GM04504 (cell line): ENCODE measurements around the gene BRPF3.

Experiments
- DNase-seq: peaks from one replicate; pipeline ENCODE4 v3.0.0-alpha.2; 2012; ENCODE audit warnings: low read depth

BRPF3 gene

DNA sequence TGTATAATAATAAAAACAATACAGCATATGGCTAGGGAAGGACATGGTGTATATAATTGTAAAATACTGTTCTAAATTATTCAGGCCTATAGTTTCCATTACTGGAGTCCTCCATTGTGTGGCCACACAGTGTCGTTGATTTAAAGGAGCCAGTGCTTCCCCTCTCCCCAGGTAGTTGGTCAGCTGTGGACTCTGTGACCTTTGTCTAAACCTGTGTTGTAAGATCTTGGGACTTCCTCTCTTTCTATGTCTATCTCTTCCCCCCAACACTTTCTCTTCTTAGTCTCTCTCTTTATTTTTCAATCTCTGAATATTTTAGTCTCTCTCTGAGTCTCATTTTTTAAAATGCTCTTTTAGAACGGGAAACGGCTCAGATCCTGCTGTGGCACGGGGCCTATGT lies 35.6 kb downstream of the BRPF3 start:
- no peak for DNase-seq

DNA sequence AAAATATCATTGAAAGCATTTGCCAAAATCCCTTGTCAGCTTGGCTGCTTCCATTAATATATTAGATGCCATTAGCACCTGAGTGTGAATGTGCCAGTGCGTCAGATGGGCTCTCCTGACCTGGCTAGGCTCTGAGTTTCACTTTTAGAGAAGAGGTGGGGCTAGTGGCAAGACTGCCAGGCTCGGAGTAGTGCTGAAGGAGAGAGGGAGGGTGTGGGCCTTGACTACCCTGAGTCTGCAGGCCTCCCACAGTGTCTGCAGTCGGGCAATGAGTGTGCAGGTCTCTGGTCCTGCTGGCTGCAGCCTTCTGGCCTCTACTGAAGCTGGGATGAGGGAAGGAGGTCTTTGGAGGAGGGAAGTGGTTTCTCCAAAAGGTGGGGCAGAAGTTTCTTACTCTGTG lies 38.8 kb downstream of the BRPF3 start:
- no peak for DNase-seq

- DNase-seq: no peak
These were observed 39.3 kb downstream of the BRPF3 start for GRCh38 chr6:36235862-36236261.

DNA sequence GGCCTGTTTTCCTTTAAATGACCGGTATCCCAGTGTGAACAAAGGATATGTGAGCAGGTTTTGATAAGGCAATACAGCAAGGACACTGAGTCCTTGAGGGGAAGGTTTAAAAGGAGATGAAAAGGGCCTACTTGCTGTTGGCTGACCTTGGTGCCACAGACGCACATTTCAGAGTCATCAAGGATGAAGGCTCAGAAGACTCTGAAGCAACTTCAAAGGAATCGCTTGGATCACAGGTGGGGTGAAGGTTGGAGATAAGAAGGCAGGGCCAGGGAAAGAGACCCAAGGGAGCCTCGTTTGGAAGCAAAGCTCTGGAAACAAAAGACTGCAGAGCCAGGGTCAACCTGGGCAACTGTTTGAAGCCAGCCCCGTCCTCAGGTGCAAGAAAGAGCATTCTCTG lies 43.2 kb downstream of the BRPF3 start:
- no peak for DNase-seq

DNA sequence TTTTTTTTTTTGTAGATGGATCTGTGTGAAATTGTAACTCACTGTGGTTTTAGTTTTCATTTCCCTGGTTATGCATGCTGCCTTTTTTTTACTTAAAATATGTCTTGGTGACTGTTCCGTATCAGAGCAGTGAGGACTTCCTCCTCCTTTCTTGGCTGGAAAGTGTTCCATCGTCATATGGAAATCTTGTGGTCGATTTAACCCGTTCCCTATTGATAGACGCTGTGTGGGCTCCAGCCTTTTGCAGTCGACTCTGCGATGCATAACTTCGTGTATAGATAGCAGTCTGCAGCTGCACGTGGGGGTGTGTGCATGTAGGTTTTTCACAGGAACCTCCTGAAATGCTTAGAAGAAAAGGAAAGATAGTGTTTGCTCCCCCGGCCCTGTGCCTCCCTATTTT lies 45.2 kb downstream of the BRPF3 start:
- DNase-seq: no peak

- DNase-seq: no peak
These were observed 45.6 kb downstream of the BRPF3 start for GRCh38 chr6:36242161-36242560.

DNA sequence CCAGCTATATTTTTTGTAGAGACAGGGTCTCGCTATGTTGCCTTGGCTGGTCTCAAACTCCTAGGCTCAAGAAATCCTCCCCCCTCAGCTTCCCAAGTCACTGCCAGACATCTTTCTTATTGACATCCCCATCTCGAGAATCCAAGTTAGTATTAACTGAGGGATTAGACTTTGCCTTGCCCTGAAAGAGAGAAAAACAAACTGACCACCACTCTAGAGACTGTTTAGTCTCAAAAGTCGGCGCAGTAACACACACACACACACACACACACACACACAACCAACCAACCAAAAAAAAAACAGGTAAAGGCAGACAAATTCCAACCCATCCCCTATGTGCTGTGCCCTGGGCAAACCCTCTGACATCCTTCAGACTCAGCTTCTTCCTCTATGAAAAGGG lies 46.1 kb downstream of the BRPF3 start:
- no peak for DNase-seq

DNA sequence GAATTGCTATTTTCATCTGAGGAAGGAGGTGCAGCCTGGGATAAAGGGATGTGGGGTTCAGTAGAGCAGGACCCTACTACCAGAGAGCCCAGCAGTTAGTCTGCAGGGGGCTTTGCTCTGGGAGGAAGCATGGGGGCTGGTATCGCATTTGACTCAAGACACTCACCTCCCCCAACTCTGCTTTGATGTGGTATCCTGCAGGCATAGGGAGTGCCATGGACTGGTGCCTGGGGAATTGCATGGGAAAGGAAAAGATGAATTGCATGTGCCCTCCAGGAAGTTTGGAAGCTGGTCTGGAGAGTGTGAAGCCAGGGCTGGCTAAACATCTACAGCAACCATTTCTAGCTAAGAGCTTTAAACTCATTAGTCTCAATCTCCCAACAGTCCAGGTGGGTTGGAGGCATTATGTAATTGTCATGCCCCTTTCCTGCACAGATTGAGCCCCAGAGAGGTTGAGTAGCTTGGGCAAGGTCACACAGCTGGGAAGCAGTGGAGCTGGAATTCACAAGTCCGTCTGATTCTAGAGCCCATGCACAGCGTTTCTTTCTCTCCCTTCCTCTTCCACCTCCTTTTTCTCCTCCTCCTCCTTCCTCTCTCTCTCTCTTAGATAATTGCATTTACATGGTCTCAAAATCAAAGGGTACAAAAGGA lies 47.1 kb downstream of the BRPF3 start:
- no peak for DNase-seq

DNA sequence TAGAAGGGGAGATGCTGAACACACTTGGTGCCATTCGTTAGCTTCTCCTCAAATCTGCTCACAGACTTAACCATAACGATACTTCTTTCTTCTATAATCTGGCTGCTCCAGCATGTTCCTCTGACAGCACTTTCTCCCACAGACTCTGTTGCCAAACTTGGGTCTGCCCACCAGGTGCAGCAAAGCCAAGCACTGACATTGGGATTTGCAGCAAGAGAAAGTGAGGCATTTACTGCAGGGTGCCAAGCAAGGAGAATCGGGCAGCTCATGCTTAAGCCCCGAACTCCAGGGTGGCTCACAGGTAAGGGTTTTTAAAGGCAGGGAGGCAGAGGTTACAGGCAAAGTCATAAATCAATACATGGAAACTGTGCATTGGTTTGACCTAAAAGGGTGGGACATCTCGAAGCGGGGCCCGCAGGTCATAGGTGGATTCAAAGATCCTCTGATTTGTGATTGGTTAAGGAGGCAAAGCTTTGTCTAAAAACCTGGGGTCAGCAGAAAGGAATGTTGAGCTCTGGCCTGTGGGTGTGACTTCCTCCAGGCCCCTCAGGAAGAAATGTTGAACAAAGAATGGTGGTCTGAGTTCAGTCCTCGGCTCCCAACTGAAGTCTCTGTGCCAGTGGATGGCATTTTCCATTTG lies 48.2 kb downstream of the BRPF3 start:
- DNase-seq: no peak

GRCh38 chr6:36245572-36246061 lies 49.1 kb downstream of the BRPF3 start:
- no peak for DNase-seq

- DNase-seq: no peak
These were observed 50.1 kb downstream of the BRPF3 start for GRCh38 chr6:36246506-36247268.

DNA sequence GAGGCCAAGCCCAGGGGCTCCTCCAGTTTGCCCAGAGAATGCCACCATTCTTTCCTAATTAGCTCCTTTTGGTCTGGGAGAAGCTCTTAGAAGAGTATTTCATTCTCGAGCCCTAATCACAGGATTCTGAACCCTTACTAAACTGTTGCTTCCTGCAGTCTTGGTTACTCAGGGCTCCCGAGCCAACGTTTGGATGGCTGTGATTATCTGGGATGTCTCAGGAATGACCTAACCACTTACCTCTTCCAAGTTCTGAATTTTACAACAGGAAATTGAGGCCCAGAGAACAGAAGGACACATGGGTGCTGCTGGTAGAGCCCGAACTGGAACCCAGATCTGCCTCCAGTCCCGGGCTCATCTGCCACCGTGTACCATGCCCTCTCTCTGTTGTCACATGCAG lies 51.1 kb downstream of the BRPF3 start:
- DNase-seq: no peak

DNA sequence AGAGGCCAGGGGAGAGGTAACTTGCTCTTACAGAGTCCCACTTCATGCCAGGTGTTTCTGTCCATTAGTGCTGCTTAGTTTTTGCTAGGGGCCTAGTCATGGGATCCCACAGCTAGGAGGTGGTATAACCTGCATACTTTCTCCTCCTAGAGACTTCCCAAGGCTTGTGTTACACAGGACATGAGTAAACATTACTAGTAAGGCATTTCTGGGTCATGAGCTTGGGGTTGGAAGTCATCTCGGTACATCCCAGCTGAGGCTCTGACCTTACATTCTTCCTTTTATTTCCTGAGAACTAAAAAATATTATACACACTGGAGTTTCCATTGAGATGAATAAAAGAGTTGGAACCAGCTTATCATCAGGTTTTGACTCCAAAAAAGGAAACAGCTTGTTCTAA lies 52.4 kb downstream of the BRPF3 start:
- no peak for DNase-seq

DNA sequence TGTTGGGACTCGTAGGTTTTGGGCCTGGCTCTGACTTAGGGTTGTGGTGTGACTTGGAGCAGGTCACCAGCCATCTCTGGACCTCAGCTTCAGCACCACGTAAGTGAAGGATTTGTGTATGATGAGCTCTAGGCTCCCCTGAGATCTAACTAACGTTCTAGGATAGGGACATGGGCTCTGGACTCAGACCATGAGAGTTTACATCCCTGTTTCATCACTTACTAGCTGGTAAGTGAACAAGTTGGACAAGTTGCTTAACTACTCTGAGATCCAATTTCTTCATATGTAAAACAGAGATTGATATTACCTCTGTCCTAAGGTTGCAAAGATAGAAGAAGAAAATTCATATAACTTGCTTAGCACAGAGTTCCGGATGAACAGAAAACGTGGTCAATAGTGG lies 53.0 kb downstream of the BRPF3 start:
- no peak for DNase-seq

DNA sequence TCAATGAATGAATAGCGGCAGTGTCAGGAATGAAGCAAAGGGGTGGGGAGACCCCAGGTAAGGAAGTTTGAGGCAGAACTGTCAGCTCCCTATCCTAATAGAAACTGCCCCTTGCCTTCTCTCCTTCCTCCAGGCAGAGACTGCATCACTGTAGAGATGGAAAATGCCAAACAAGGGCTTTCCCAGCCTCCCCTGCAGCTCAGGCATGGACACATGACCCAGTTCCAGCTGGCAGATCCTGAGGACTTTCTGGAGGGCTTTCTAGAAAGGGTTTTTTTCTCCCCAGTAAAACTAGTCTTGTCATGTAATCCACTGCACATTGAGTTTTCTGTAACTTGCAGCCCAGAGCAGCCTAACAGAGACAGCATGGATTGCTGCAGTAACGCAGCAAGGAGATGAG lies 55.5 kb downstream of the BRPF3 start:
- no peak for DNase-seq

- DNase-seq: no peak
These were observed 67.0 kb downstream of the BRPF3 start for GRCh38 chr6:36263390-36264000.

DNA sequence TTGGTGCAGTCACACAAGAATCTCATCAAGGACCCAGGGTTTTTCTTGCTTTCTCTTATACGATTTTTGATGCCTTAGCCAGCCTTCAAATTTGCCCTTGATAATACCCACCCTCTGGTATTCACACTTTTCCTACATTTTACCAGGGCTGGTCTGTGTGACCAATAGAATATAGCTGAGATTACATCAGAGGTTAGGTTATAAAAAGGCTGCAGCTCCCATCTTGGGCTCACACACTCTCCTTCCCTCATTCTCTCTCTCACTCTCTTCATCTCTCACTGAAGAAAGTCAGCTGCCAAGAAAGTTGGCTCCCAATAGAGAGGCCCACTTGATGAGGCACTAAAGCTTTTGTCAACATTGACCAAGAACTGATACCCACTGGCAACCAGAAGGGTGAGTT lies 69.2 kb downstream of the BRPF3 start:
- no peak for DNase-seq

GRCh38 chr6:36266913-36267644 lies 70.5 kb downstream of the BRPF3 start:
- no peak for DNase-seq

- no peak for DNase-seq
These were observed 71.4 kb downstream of the BRPF3 start for GRCh38 chr6:36267731-36268477.

- DNase-seq: no peak
These were observed 72.1 kb downstream of the BRPF3 start for GRCh38 chr6:36268478-36269275.
